Measurements from ENCODE around the gene DDX42. TPM values are rescaled to one million over a fixed set of nuclear protein-coding genes. Genes with fewer than 3 reads are reported as not detected.

DDX42 gene
- total and polyA plus RNA-seq, 2 experiments from 2014 or later = 31.1 to 79.9 TPM

- H3K9me2 ChIP-seq (replicated peaks; ENCODE audit: insufficient read depth) = no peaks in the 10 kb centered on the region
- H3K4me1 ChIP-seq (ENCODE audit: insufficient read depth) = peaks cover 23% of the 10 kb centered on the region
- no peak overlapping the region for H3K27ac ChIP-seq
- WGBS (ENCODE audit: low lambda C conversion rate, missing lambda C conversion rate) = 89% methylated on average over 9 of the region's 9 CpGs
- no peaks in the 10 kb centered on the region for H3K9me3 ChIP-seq (ENCODE audit: low read depth)
- no peak overlapping the region for H3K4me3 ChIP-seq
- TF ChIP-seq EZH2 (IDR thresholded peaks at IDR 0.05; ENCODE audit: borderline replicate concordance) (no peak), CTCF (IDR thresholded peaks at IDR 0.05; ENCODE audit: poor library complexity) (no peak), EZH2phosphoT487 (IDR thresholded peaks at IDR 0.05; ENCODE audit: low read depth, severe bottlenecking, unreplicated experiment) (no peak)
- no peaks in the 10 kb centered on the region for H3K27me3 ChIP-seq
- DNase-seq (ENCODE audit: low spot score) = no peak
- H3K36me3 ChIP-seq (replicated peaks; ENCODE audit: insufficient read depth, low read depth) = no peaks in the 10 kb centered on the region
- no peak overlapping the region for H3K4me2 ChIP-seq
- no peak overlapping the region for H2AFZ ChIP-seq
- peaks cover 20% of the 10 kb centered on the region for H4K20me1 ChIP-seq (ENCODE audit: insufficient read depth, poor library complexity, severe bottlenecking)
- H3K79me2 ChIP-seq = peaks cover 49% of the 10 kb centered on the region
These were observed 61.3 kb downstream of the DDX42 start for GRCh38 chr17:63835167-63835720.

GRCh38 chr17:63836811-63837210 is 62.8 kb downstream of the DDX42 start:
- WGBS (ENCODE audit: low lambda C conversion rate, missing lambda C conversion rate) = 96% methylated on average over 7 of the region's 7 CpGs
- Histone ChIP-seq H3K27me3 (no peaks in the 10 kb centered on the region), H3K4me3 (no peak overlapping the region), H4K20me1 (ENCODE audit: insufficient read depth, poor library complexity, severe bottlenecking) (peaks cover 31% of the 10 kb centered on the region), H3K79me2 (peaks cover 65% of the 10 kb centered on the region), H2AFZ (no peak overlapping the region), H3K9me3 (ENCODE audit: low read depth) (no peaks in the 10 kb centered on the region), H3K4me1 (ENCODE audit: insufficient read depth) (peaks cover 36% of the 10 kb centered on the region), H3K27ac (no peak overlapping the region), H3K9me2 (replicated peaks; ENCODE audit: insufficient read depth) (no peaks in the 10 kb centered on the region), H3K4me2 (no peak overlapping the region), H3K36me3 (replicated peaks; ENCODE audit: insufficient read depth, low read depth) (no peaks in the 10 kb centered on the region)
- DNase-seq (ENCODE audit: low spot score) = no peak
- TF ChIP-seq CTCF (IDR thresholded peaks at IDR 0.05; ENCODE audit: poor library complexity) (no peak), EZH2 (IDR thresholded peaks at IDR 0.05; ENCODE audit: borderline replicate concordance) (no peak), EZH2phosphoT487 (IDR thresholded peaks at IDR 0.05; ENCODE audit: low read depth, severe bottlenecking, unreplicated experiment) (no peak)

GRCh38 chr17:63837480-63837879 is 63.5 kb downstream of the DDX42 start:
- Histone ChIP-seq H4K20me1 (ENCODE audit: insufficient read depth, poor library complexity, severe bottlenecking) (peaks cover 31% of the 10 kb centered on the region), H3K79me2 (peaks cover 69% of the 10 kb centered on the region), H3K27me3 (no peaks in the 10 kb centered on the region), H2AFZ (no peak overlapping the region), H3K4me1 (ENCODE audit: insufficient read depth) (peaks cover 36% of the 10 kb centered on the region), H3K9me3 (ENCODE audit: low read depth) (no peaks in the 10 kb centered on the region), H3K27ac (no peak overlapping the region), H3K36me3 (replicated peaks; ENCODE audit: insufficient read depth, low read depth) (no peaks in the 10 kb centered on the region), H3K4me3 (no peak overlapping the region), H3K4me2 (no peak overlapping the region), H3K9me2 (replicated peaks; ENCODE audit: insufficient read depth) (no peaks in the 10 kb centered on the region)
- TF ChIP-seq CTCF (IDR thresholded peaks at IDR 0.05; ENCODE audit: poor library complexity) = no peak
- no peak for TF ChIP-seq EZH2 (IDR thresholded peaks at IDR 0.05; ENCODE audit: borderline replicate concordance)
- no peak for TF ChIP-seq EZH2phosphoT487 (IDR thresholded peaks at IDR 0.05; ENCODE audit: low read depth, severe bottlenecking, unreplicated experiment)
- DNase-seq (ENCODE audit: low spot score) = no peak
- WGBS (ENCODE audit: low lambda C conversion rate, missing lambda C conversion rate) = 94% methylated on average over 11 of the region's 12 CpGs

Measured in hepatocyte (in vitro differentiated cells).